GM15510 (cell line): ENCODE data around the gene C1orf141.

Experiments
- POLR2A ChIP-seq: IDR thresholded peaks from 3 replicates; pipeline ENCODE4 v1.6.1; 2011; ENCODE audit warnings: borderline replicate concordance; ENCODE audit not compliant: insufficient read length; ENCODE audit errors: extremely low read depth

C1orf141 gene

GRCh38 chr1:67124455-67124854 is 10.3 kb downstream of the C1orf141 start:
- TF ChIP-seq POLR2A, result no peak

DNA sequence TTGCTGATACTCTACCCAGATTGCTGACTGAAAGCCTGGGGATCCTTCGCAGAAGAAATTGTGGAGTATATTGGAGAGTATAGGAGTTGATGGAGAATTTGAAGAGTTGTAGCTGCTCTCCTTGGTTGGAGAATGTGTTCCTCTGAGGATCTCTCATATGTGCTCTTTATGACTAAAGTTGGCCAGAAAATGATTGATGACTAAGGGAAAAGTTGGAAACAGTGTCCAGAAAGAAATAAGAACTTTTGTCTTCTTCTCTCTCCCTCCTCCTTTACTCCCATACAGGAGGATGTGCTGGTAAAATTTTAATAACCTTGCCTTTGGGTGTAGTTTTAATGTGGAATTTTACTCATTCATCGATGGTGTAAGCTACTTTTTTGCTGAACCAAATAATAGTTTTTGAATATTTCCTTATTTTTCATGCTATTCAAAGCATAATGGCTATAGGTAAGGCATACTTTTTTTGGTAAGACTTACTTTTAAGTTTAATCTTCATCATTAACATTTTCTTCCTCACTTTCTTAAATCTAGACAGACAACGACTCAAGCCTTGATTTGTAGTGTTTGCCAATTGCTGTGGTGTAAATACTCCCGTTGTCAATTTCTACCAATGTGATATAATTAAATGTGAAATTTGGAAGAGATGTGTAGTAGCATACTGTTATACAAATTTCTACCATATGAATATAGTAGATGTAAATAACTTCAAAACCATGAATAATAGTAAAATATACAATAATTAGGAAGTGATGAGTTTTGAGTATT is 13.7 kb downstream of the C1orf141 start:
- TF ChIP-seq POLR2A, result no peak

- TF ChIP-seq POLR2A, result no peak
Measured at GRCh38 chr1:67118646-67119045, 16.1 kb downstream of the C1orf141 start.

DNA sequence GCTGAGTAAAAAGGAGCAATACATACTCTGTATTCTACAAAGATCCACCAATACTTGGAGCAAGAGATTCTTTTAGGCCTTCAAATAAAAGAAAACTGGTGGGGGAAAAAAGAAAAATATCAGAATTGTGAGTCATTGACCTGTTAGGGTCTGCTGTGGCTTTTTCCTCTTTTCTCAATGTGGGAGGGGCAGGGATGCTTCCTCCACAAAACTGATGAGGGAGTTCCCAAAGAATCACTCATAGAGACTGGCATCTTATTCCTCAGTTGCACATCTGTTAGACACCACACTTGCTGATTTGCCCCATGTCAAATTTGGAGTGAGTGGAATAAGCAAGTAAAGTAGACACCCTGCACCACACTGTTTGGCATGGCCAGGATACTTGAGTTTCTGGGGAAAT is 16.6 kb downstream of the C1orf141 start:
- no peak for TF ChIP-seq POLR2A

- no peak for TF ChIP-seq POLR2A
Measured at GRCh38 chr1:67114162-67114561, 20.6 kb downstream of the C1orf141 start.

DNA sequence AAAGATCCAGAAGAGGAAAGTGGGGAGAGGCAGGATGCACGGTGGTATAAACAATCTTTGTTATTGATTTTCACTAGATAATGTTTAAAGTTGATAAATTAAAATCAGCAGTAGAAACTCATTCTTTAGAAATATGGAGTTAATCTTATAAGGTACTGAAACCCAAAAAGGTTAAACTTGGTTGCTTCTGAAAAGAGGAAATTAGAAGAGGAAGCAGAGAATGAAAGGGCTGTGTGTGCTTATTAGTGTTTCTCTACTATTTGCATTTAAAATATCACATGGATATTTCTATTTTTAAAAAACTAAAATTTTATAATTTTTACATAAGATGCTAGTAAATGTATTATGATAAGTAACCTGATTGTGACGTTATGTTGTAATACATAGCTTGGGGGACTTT is 24.4 kb downstream of the C1orf141 start:
- TF ChIP-seq POLR2A, result no peak

- TF ChIP-seq POLR2A, result no peak
Measured at GRCh38 chr1:67105508-67105907, 29.3 kb downstream of the C1orf141 start.

- TF ChIP-seq POLR2A, result no peak
Measured at GRCh38 chr1:67103548-67103947, 31.2 kb downstream of the C1orf141 start.

DNA sequence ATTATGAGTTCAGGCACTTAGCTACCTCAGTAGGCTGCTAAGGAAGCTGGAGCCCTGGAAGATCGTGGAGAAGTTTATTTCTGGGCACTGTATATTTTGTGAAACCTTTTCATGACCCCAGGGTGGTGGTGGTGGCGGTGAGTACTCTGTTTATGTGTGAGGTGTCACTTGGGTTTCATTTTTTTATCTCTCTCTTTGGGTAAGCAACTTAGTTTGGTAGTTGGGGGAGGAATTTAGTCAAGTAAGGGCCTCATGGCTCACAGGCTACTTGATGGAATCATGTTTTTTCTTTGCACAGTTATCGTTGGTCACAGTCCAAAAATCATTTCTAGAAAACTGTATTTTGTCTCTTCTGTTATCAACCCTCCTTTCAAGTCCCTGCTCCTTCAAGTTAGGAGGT is 33.9 kb downstream of the C1orf141 start:
- TF ChIP-seq POLR2A, result no peak

DNA sequence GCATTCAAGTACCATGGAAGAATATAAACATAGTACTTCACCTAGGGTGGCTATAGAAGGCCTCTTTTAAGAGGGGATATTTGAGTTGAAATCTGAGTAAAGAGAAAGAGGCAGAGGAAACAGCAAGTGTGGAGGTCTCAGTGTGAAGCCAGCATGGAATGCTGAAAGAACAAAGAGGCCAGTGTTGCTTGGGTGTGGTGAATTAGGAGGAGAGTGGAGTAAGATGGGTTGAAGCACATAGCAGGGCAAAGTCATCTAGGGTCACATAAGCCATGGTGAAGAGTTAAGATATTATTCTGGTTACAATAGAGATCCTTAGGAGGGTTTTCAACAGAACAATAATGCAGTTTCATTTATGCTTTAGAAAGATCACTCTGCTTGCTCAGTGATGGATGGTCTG is 37.5 kb downstream of the C1orf141 start:
- TF ChIP-seq POLR2A, result no peak

DNA sequence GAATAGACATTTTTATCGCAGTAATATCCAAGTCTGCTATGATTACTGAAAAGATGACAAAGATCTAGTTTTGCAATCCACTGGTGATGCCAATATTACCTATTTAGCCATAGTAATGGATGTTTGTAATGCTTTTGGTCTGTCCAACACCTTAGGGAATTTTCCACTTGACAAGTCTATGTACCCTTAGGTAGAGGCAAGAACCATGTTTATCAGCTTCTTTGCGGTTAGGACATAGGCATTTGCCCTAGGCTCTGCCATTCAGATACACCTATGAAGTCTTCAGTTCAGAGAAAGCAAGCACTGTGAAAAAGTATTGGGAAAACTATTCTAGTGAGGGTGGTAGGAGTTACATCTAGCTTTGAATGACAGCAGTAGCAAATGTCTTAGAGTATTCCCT is 40.6 kb downstream of the C1orf141 start:
- no peak for TF ChIP-seq POLR2A

DNA sequence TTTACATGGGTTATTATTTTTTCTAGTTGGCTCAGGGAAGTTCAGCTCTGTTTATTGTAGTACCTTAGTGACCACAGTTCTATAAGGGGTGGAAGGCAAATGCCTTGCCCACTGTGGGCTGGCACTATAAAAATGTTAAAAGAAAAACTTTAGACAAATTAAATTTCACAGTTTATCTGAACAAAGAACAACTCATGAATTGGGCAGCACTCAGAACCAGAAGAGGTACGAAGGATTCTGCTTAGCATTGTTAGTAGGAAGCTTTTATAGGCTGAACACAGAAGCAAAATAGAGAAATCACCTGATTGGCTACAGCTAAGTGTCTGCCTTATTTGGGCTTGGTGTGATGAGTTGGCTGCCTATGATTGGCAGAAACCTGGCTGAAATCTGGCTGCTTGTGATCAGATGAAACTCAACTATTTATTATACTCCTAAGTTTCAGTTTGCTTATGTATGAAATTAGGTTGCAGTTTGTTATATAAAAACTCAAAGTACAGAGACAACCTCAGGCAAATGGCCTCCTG is 45.0 kb downstream of the C1orf141 start:
- TF ChIP-seq POLR2A, result no peak

DNA sequence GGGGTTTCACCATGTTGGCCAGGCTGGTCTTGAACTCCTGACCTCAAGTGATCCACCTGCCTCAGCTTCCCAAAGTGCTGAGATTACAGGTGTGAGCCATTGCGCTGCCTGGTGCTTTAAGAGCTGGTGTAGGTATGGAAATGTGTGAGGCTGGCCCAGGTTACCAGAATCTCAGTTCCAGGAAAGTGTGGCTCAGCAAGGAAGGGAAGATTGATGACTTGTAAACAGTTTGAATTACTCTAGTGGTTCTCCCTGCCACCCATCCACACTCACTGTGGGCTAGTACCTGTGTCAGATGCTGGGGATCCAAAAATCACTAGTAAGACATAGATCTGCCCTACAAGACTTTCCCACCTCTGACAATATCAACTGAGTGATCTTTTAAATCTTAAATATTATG is 46.3 kb downstream of the C1orf141 start:
- TF ChIP-seq POLR2A, result no peak

GRCh38 chr1:67085326-67085725 is 49.4 kb downstream of the C1orf141 start:
- TF ChIP-seq POLR2A, result no peak

DNA sequence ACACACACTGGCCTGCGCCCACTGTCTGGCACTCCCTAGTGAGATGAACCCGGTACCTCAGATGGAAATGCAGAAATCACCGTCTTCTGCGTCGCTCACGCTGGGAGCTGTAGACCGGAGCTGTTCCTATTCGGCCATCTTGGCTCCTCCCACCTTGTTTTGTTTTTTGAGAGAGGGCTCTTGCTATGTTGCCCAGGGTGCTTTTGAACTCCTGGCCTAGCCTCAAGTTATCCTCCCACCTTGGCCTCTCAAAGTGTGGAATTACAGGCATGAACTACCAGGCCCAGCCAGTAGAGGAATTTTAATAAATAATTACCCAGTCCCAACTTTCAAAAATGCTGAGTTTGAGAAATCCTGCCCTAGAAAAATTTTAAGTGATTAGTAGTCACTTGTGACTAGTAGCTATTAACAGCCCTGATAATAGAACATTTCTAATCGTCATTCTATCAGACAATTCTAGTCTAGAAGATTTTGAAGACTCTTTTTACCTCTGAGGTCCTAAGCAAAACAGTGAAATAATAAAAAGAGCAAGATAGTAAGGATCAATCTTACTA is 49.9 kb downstream of the C1orf141 start:
- TF ChIP-seq POLR2A, result no peak

DNA sequence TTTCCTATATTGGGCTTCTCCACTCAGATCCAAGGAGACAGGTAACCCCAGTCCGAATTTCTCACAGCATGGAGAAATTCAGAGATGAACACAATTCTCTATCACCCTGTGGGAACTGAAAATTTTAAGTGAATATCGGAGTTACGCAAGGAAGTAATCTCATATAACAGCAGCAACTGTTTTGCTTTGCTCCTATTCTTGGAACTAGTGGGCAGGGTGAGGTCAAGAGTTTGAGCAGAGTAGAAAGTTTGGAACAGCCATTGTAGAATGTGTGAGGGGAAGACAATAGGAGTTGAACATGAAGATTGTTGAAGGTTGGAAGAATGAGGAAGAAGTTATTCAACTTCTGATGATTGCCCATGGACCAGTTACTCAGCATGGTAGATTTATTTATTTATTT is 56.5 kb downstream of the C1orf141 start:
- TF ChIP-seq POLR2A, result no peak

DNA sequence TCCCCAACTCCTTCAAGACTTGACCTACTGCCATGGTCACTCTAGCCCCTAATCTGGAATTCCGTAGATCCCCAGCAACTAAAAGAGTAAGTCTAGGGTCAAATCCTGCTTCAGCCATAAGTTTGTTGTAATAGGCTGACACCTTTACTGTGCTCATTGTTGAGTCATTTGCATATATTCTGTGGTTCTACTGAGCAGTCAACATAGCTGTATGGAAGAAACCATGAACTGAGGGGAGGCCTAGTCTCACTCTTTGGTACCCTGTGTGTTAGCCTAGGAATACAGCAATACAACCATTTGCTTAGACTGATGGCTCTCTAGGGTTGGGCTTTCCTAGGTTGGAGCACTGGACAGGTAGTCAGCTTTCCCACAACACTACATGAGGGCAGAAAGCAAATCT is 57.2 kb downstream of the C1orf141 start:
- TF ChIP-seq POLR2A, result no peak

- TF ChIP-seq POLR2A, result no peak
Measured at GRCh38 chr1:67072749-67073148, 62.0 kb downstream of the C1orf141 start.

GRCh38 chr1:67062412-67062811 is 72.4 kb downstream of the C1orf141 start:
- no peak for TF ChIP-seq POLR2A
